IMR-90 (cell line): ENCODE results near the gene NLGN2. TPM values are rescaled to one million over a fixed set of nuclear protein-coding genes. Genes with fewer than 3 reads are reported as not detected.

ENCODE experiments used
- ATAC-seq: fragments of 200-7000 bp; cut with Tn5 transposase; 2 replicates; pipeline ENCODE4 v1.9.1; 2020; ENCODE audit warnings: low read depth, mild to moderate bottlenecking, moderate library complexity
- BruUV-seq: library from RNA; stranded (reverse); fragments of 400-500 nt; replicated peaks from 2 replicates; lab custom pipeline; 2021; lab: Mats Ljungman, UMichigan
- CTCF ChIA-PET: fragments of 300-600 bp; formaldehyde crosslinking; extraction: SDS; loops from one replicate; lab custom pipeline; 2021; ENCODE audit warnings: antibody characterized with exemption; lab: Yijun Ruan, JAX
- POLR2A ChIA-PET: fragments of 300-600 bp; sonication (Branson Sonifier 250); formaldehyde crosslinking; loops from one replicate; lab custom pipeline; 2022; ENCODE audit warnings: antibody characterized with exemption; ENCODE audit not compliant: unreplicated experiment; lab: Charles Lee
- DNase-seq: peaks from one replicate; pipeline ENCODE4 v3.0.0; 2013
- H2AFZ ChIP-seq: replicated peaks from 2 replicates; pipeline ENCODE3; 2013; ENCODE audit warnings: low read length, mild to moderate bottlenecking; ENCODE audit not compliant: poor library complexity
- H2AK5ac ChIP-seq: 2 replicates; pipeline ENCODE4 v1.6.1; 2013; ENCODE audit warnings: low read depth, low read length, inconsistent platforms
- H2AK9ac ChIP-seq: replicated peaks from 2 replicates; pipeline ENCODE3; 2013; ENCODE audit warnings: mild to moderate bottlenecking, low read depth, low read length, moderate library complexity; ENCODE audit not compliant: poor library complexity
- H2BK120ac ChIP-seq: 2 replicates; pipeline ENCODE4 v1.6.1; 2013; ENCODE audit warnings: low read depth, low read length, inconsistent platforms
- H2BK15ac ChIP-seq: 3 replicates; pipeline ENCODE4 v1.6.1; 2013; ENCODE audit warnings: low read depth, low read length, inconsistent platforms
- H2BK20ac ChIP-seq: 2 replicates; pipeline ENCODE4 v1.6.1; 2013; ENCODE audit warnings: low read depth, mild to moderate bottlenecking, inconsistent platforms, low read length, moderate library complexity
- H2BK5ac ChIP-seq: 2 replicates; pipeline ENCODE4 v1.6.1; 2013; ENCODE audit warnings: mild to moderate bottlenecking, low read depth, low read length, inconsistent platforms; ENCODE audit not compliant: poor library complexity, severe bottlenecking
- H3K14ac ChIP-seq: replicated peaks from 2 replicates; pipeline ENCODE4 v1.6.1; 2013; ENCODE audit warnings: low read depth, low read length, inconsistent platforms
- H3K18ac ChIP-seq: 2 replicates; pipeline ENCODE4 v1.6.1; 2013; ENCODE audit warnings: low read depth, low read length, control low read depth
- H3K23ac ChIP-seq: 2 replicates; pipeline ENCODE4 v1.6.1; 2013; ENCODE audit warnings: low read depth, low read length, inconsistent platforms
- H3K27ac ChIP-seq: 2 replicates; pipeline ENCODE4 v1.5.1; 2013; ENCODE audit warnings: mild to moderate bottlenecking, control low read depth, low read length; ENCODE audit not compliant: insufficient read depth
- H3K27me3 ChIP-seq: 2 replicates; pipeline ENCODE4 v1.6.1; 2013; ENCODE audit warnings: low read length; ENCODE audit not compliant: control insufficient read depth, insufficient read depth
- H3K36me3 ChIP-seq: 2 replicates; pipeline ENCODE4 v1.6.1; 2013; ENCODE audit warnings: low read length, mixed read lengths; ENCODE audit not compliant: control insufficient read depth, insufficient read depth
- H3K4ac ChIP-seq: 2 replicates; pipeline ENCODE4 v1.6.1; 2013; ENCODE audit warnings: low read depth, low read length, inconsistent platforms
- H3K4me1 ChIP-seq: 2 replicates; pipeline ENCODE4 v1.6.1; 2013; ENCODE audit warnings: low read length, mixed read lengths; ENCODE audit not compliant: control insufficient read depth, insufficient read depth
- H3K4me2 ChIP-seq: 2 replicates; pipeline ENCODE4 v1.6.1; 2013; ENCODE audit warnings: low read depth, mild to moderate bottlenecking, control low read depth, low read length, moderate library complexity
- H3K4me3 ChIP-seq: 2 replicates; pipeline ENCODE4 v1.5.1; 2013; ENCODE audit warnings: low read depth, mild to moderate bottlenecking, control low read depth, low read length, moderate library complexity; ENCODE audit not compliant: insufficient read depth
- H3K56ac ChIP-seq: 2 replicates; pipeline ENCODE4 v1.6.1; 2013; ENCODE audit warnings: low read length, inconsistent platforms; ENCODE audit not compliant: insufficient read depth; ENCODE audit errors: extremely low read depth
- H3K79me1 ChIP-seq, 2 experiments: 2 replicates each; pipeline ENCODE4 v1.6.1; 2013; ENCODE audit warnings: low read length in 2 of 2, inconsistent platforms in 1 of 2, low read depth in 1 of 2
- H3K9ac ChIP-seq: 2 replicates; pipeline ENCODE4 v1.6.1; 2013; ENCODE audit warnings: low read depth, low read length, control low read depth
- H3K9me1 ChIP-seq: 2 replicates; pipeline ENCODE4 v1.6.1; 2013; ENCODE audit warnings: low read length, inconsistent platforms; ENCODE audit not compliant: insufficient read depth
- H3K9me3 ChIP-seq: 2 replicates; pipeline ENCODE4 v1.6.1; 2013; ENCODE audit warnings: low read length; ENCODE audit not compliant: control insufficient read depth, insufficient read depth
- H4K20me1 ChIP-seq: 2 replicates; pipeline ENCODE4 v1.6.1; 2013; ENCODE audit warnings: low read length, inconsistent platforms; ENCODE audit not compliant: insufficient read depth
- H4K5ac ChIP-seq: 2 replicates; pipeline ENCODE4 v1.6.1; 2013; ENCODE audit warnings: mild to moderate bottlenecking, low read depth, low read length, control low read depth
- H4K8ac ChIP-seq, 2 experiments: 2 replicates each; pipeline ENCODE4 v1.6.1; 2013; ENCODE audit warnings: low read depth in 2 of 2, low read length in 2 of 2, control low read depth in 1 of 2, inconsistent platforms in 1 of 2
- H4K91ac ChIP-seq: 2 replicates; pipeline ENCODE4 v1.6.1; 2013; ENCODE audit warnings: low read depth, low read length, inconsistent platforms; ENCODE audit not compliant: insufficient read depth
- MAFK ChIP-seq: IDR thresholded peaks from 2 replicates; pipeline ENCODE4 v1.6.1; 2012; ENCODE audit warnings: low read depth, low read length, improper control_type of control experiment
- MAZ ChIP-seq: IDR thresholded peaks from 2 replicates; pipeline ENCODE4 v1.6.1; 2012; ENCODE audit warnings: low read depth, mild to moderate bottlenecking, low read length, improper control_type of control experiment, moderate library complexity, borderline replicate concordance
- RCOR1 ChIP-seq: IDR thresholded peaks from 2 replicates; pipeline ENCODE4 v1.6.1; 2012; ENCODE audit warnings: mild to moderate bottlenecking, low read length, improper control_type of control experiment; ENCODE audit not compliant: insufficient replicate concordance
- RFX5 ChIP-seq: IDR thresholded peaks from 2 replicates; pipeline ENCODE4 v1.8.0; 2012; ENCODE audit warnings: low read depth, mild to moderate bottlenecking, low read length, moderate library complexity
- WGBS, 2 experiments: methylation state at CpG; one replicate each; pipeline versions ENCODE4 v1.1.5 to v1.1.7; 2013; ENCODE audit warnings: missing lambda C conversion rate in 2 of 2; ENCODE audit not compliant: insufficient read length in 1 of 2; ENCODE audit errors: extremely low coverage in 2 of 2; 5-methylcytosine and 5-hydroxymethylcytosine counted together
- dilution Hi-C: fragments of 300-500 bp; cut with HindIII; formaldehyde crosslinking; loops from one replicate; pipeline ENCODE4 v1.14.3; 2018; ENCODE audit warnings: low sequenced_read_pairs; ENCODE audit not compliant: unreplicated experiment
- in situ Hi-C: fragments of 300-500 bp; cut with MboI; formaldehyde crosslinking; loops from 3 replicates; pipeline ENCODE4 v1.14.3; 2019; ENCODE audit warnings: low sequenced_read_pairs, inconsistent platforms, mixed read lengths
- intact Hi-C: fragments of 100-400 bp; cut with micrococcal nuclease; formaldehyde crosslinking; loops from 2 replicates; pipeline ENCODE4 v1.10.0; 2022
- polyA plus RNA-seq, 3 experiments: library from polyadenylated mRNA; depleted of rRNA; stranded (reverse); fragments of >200 nt; gene quantifications; 2 replicates each; pipeline ENCODE4 v1.2.3, GENCODE V29; 2012; ENCODE audit warnings: low replicate concordance in 1 of 3
- total RNA-seq: library from RNA; depleted of rRNA; stranded (reverse); fragments of >200 nt; gene quantifications from 2 replicates; pipeline ENCODE4 v1.2.3, GENCODE V29; 2012

The NLGN2 gene
- total and polyA plus RNA-seq, 2 of the 4 experiments (the other 2 are of a cell fraction): 1.8 to 38.1 TPM

DNA sequence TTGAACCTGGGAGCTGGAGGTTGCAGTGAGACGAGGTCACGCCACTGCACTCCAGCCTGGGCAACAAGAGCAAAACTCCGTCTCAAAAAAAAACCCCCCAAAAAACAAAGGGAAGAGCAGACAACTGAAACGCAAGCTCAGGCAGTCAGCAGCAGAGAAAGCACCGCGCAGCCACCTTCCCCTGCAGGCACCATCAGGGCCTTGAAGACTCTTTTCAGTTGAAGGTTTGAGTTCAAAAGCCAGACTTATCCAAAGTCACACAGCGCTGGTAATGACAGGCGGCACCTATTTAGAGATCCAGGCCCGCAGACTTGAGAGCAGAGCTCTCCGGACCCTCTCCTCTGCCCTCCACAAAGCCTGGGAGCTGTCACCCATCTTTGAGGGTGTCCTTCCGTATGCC, 60.6 kb downstream of the NLGN2 start:
- WGBS, 2 experiments: 80% methylated on average over 2 of the region's 11 CpGs; no CpG with 5 or more reads in 1 of the 2 experiments
- BruUV-seq: no TSS peak

More for the DNA sequence above, 60.6 kb downstream of the NLGN2 start:
- dilution Hi-C loops (no loop called here), in situ Hi-C loops (no loop called here), intact Hi-C loops (no loop called here)
- Histone ChIP-seq H4K20me1 (peaks cover 73% of the 10 kb centered on the region), H2AFZ (no peak overlapping the region), H3K27me3 (no peaks in the 10 kb centered on the region), H4K5ac (no peak overlapping the region), H3K4ac (no peak overlapping the region), H3K9me1 (peaks cover 25% of the 10 kb centered on the region), H3K23ac (no peak overlapping the region), H2BK15ac (no peak overlapping the region), H4K8ac (no peak overlapping the region), H3K9me3 (no peaks in the 10 kb centered on the region), H2BK120ac (no peak overlapping the region), H3K18ac (no peak overlapping the region), H3K79me1 (peaks cover 9 to 80% of the 10 kb centered on the region in 2 experiments), H3K36me3 (peaks cover 29% of the 10 kb centered on the region), H3K9ac (no peak overlapping the region), H2AK9ac (no peak overlapping the region), H3K27ac (no peak overlapping the region), H3K56ac (no peak overlapping the region), H2AK5ac (no peak overlapping the region), H3K4me2 (no peak overlapping the region), H3K4me3 (no peak overlapping the region), H3K4me1 (peaks cover 12% of the 10 kb centered on the region; the same call in 1 of the 2 replicates), H2BK5ac (no peak overlapping the region), H3K14ac (no peak overlapping the region), H2BK20ac (no peak overlapping the region), H4K91ac (no peak overlapping the region)
- ChIA-PET CTCF (no interaction called here), POLR2A (no interaction called here)
- DNase-seq (no peak), ATAC-seq (no peak)
- TF ChIP-seq RFX5 (no peak), RCOR1 (no peak), MAFK (no peak), MAZ (no peak)
